Measurements from ENCODE around the gene LINGO1.

- TF ChIP-seq CTCF (IDR thresholded peaks at IDR 0.05) (no peak), ZFX (IDR thresholded peaks at IDR 0.05; ENCODE audit: borderline replicate concordance) (no peak)
Observed at GRCh38 chr15:77567202-77567601, 65.5 kb downstream of the LINGO1 start.

Measured in 22Rv1 (cell line).